Measurements from ENCODE around the gene TRIM2.

TRIM2 gene

GRCh38 chr4:153294631-153295030, 90.4 kb downstream of the TRIM2 start:
- Histone ChIP-seq H3K27me3 (ENCODE audit: control insufficient read depth, insufficient read depth, low read length) (no peaks in the 10 kb centered on the region), H3K36me3 (ENCODE audit: control insufficient read depth, insufficient read depth, low read length) (peaks cover 14% of the 10 kb centered on the region), H3K9ac (ENCODE audit: low read depth, low read length) (no peak overlapping the region), H3K4me3 (ENCODE audit: low read depth, low read length) (no peak overlapping the region), H3K9me3 (ENCODE audit: control insufficient read depth, insufficient read depth, low read length) (no peaks in the 10 kb centered on the region), H3K4me1 (ENCODE audit: control insufficient read depth, insufficient read depth, low read length) (peaks cover 5% of the 10 kb centered on the region)

- peaks cover 16% of the 10 kb centered on the region for H3K36me3 ChIP-seq (ENCODE audit: control insufficient read depth, insufficient read depth, low read length)
These were observed 91.0 kb downstream of the TRIM2 start for GRCh38 chr4:153295131-153295755.

GRCh38 chr4:153296040-153296823, 92.0 kb downstream of the TRIM2 start:
- H3K4me1 ChIP-seq (ENCODE audit: control insufficient read depth, insufficient read depth, low read length), result peaks cover 5% of the 10 kb centered on the region
- H3K4me3 ChIP-seq (ENCODE audit: low read depth, low read length), result no peak overlapping the region
- H3K9me3 ChIP-seq (ENCODE audit: control insufficient read depth, insufficient read depth, low read length), result no peaks in the 10 kb centered on the region
- no peak overlapping the region for H3K9ac ChIP-seq (ENCODE audit: low read depth, low read length)
- H3K27me3 ChIP-seq (ENCODE audit: control insufficient read depth, insufficient read depth, low read length), result no peaks in the 10 kb centered on the region
- H3K36me3 ChIP-seq (ENCODE audit: control insufficient read depth, insufficient read depth, low read length), result peaks cover 16% of the 10 kb centered on the region

More at GRCh38 chr4:153295131-153295755, 91.0 kb downstream of the TRIM2 start:
- no peak overlapping the region for H3K4me3 ChIP-seq (ENCODE audit: low read depth, low read length)
- no peak overlapping the region for H3K9ac ChIP-seq (ENCODE audit: low read depth, low read length)
- no peaks in the 10 kb centered on the region for H3K9me3 ChIP-seq (ENCODE audit: control insufficient read depth, insufficient read depth, low read length)
- peaks cover 5% of the 10 kb centered on the region for H3K4me1 ChIP-seq (ENCODE audit: control insufficient read depth, insufficient read depth, low read length)
- no peaks in the 10 kb centered on the region for H3K27me3 ChIP-seq (ENCODE audit: control insufficient read depth, insufficient read depth, low read length)

DNA sequence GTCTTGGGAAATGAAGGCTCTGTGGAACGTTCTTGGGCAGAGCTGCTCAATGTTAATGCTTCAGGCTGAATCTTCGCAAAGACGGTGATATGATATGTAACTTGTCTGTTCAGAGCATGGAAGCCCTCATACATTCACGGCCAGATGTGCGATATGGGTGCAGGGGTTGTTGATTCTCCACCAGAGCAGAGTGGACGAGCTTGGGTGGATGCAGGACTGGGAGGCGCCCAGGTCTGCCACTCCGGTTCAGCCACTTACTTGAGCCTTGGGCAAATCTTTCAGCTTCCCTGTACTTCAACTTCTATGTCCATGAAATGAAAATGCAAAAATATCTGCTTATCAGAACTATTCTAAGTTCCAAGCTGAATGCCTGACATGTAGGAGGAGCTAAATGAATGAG, 92.9 kb downstream of the TRIM2 start:
- H3K27me3 ChIP-seq (ENCODE audit: control insufficient read depth, insufficient read depth, low read length), result no peaks in the 10 kb centered on the region
- no peaks in the 10 kb centered on the region for H3K9me3 ChIP-seq (ENCODE audit: control insufficient read depth, insufficient read depth, low read length)
- peaks cover 5% of the 10 kb centered on the region for H3K4me1 ChIP-seq (ENCODE audit: control insufficient read depth, insufficient read depth, low read length)
- H3K9ac ChIP-seq (ENCODE audit: low read depth, low read length), result no peak overlapping the region
- no peak overlapping the region for H3K4me3 ChIP-seq (ENCODE audit: low read depth, low read length)
- H3K36me3 ChIP-seq (ENCODE audit: control insufficient read depth, insufficient read depth, low read length), result peaks cover 16% of the 10 kb centered on the region

- Histone ChIP-seq H3K27me3 (ENCODE audit: control insufficient read depth, insufficient read depth, low read length) (no peaks in the 10 kb centered on the region), H3K36me3 (ENCODE audit: control insufficient read depth, insufficient read depth, low read length) (peaks cover under 1% of the 10 kb centered on the region), H3K9ac (ENCODE audit: low read depth, low read length) (no peak overlapping the region), H3K9me3 (ENCODE audit: control insufficient read depth, insufficient read depth, low read length) (no peaks in the 10 kb centered on the region), H3K4me1 (ENCODE audit: control insufficient read depth, insufficient read depth, low read length) (no peaks in the 10 kb centered on the region), H3K4me3 (ENCODE audit: low read depth, low read length) (no peak overlapping the region)
These were observed 106.5 kb downstream of the TRIM2 start for GRCh38 chr4:153310793-153311192.

DNA sequence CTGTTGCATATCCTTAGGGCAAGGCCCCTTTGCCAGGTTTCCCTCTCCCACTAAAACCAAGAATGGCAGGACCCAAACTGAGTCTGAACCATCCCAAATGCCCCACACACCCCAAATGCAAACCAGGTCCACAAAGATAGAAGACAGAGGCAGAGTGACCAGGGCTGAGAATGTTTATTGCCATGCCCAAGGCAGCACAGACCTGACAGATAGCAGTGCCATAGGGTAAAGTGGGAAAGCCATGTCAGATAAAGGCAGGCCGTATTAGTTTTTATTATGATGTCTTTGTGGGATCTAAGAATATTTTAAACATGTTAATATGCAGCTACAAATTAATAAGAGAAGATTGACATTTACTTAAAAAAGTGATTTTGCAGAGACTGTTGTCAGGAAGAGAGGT, 110.7 kb downstream of the TRIM2 start:
- H3K9me3 ChIP-seq (ENCODE audit: control insufficient read depth, insufficient read depth, low read length), result no peaks in the 10 kb centered on the region
- H3K27me3 ChIP-seq (ENCODE audit: control insufficient read depth, insufficient read depth, low read length), result no peaks in the 10 kb centered on the region
- no peak overlapping the region for H3K4me3 ChIP-seq (ENCODE audit: low read depth, low read length)
- H3K36me3 ChIP-seq (ENCODE audit: control insufficient read depth, insufficient read depth, low read length), result peaks cover 3% of the 10 kb centered on the region
- H3K9ac ChIP-seq (ENCODE audit: low read depth, low read length), result no peak overlapping the region
- no peaks in the 10 kb centered on the region for H3K4me1 ChIP-seq (ENCODE audit: control insufficient read depth, insufficient read depth, low read length)

DNA sequence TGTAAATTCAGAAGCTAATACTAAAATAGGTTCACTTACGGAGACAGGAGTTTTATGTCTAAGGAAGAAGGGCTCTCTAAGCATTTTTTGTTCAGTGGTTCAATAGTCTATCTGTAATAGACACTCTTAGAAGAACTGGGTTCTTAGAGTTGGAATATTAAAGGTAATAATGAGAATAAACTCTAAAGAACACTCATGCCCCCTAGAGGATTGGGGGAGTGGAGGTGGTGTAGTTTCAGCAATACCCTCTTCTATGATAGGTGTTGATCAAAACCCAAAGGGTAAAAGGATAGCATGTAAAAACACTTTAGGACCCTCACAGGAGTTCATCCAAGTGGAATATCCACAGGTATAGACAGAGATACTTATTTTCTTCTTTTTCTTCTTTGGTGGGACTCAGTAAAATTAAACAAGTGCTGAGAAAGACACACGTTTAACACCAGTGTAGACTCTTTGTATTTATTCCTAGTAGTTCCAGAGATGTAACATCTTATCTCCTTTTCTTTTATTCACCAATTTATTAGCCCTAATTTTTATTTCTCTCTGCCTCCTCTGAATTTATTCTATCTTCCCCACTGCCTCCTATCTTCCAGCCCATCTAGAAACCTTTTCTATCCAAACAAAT, 114.6 kb downstream of the TRIM2 start:
- Histone ChIP-seq H3K9me3 (ENCODE audit: control insufficient read depth, insufficient read depth, low read length) (no peaks in the 10 kb centered on the region), H3K4me1 (ENCODE audit: control insufficient read depth, insufficient read depth, low read length) (no peaks in the 10 kb centered on the region), H3K36me3 (ENCODE audit: control insufficient read depth, insufficient read depth, low read length) (peaks cover 7% of the 10 kb centered on the region), H3K27me3 (ENCODE audit: control insufficient read depth, insufficient read depth, low read length) (no peaks in the 10 kb centered on the region), H3K9ac (ENCODE audit: low read depth, low read length) (no peak overlapping the region), H3K4me3 (ENCODE audit: low read depth, low read length) (no peak overlapping the region)

DNA sequence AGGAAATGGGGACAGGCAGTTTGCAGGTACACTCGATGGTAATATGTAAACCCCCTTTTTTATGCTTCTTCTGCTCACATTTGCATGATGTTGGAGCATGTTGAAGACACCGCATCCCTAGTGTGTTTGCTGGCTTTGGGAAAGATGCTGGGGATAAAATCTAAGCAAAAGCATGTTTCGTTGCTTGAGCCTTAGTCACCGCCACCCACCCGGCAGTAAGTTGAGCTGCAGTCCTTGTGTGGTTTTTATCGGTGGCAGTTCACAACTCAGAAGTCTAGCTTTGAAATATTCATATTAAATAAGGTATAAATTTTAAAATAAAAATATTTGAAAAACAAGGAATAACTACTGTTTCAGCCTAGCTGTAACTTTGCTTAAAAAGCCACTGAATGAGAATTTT, 118.5 kb downstream of the TRIM2 start:
- Histone ChIP-seq H3K9me3 (ENCODE audit: control insufficient read depth, insufficient read depth, low read length) (no peaks in the 10 kb centered on the region), H3K36me3 (ENCODE audit: control insufficient read depth, insufficient read depth, low read length) (peaks cover 6% of the 10 kb centered on the region), H3K27me3 (ENCODE audit: control insufficient read depth, insufficient read depth, low read length) (no peaks in the 10 kb centered on the region)

DNA sequence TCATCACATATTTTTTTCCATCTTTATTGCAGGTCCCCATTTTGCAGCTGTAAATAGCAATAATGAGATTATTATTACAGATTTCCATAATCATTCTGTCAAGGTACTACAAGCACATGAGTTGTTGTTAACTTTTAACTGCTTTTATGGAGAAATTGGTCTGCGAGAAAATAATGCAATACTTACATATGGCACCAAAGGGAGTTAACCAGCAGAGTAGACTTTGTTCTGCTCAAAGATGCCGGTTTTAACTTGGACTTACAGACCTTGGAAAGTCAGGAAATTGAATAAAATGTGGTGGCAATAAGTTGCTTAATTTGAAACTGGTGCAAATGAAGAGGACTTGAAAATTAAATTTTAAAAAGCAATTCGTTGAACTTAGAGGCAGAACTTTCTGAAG, 119.8 kb downstream of the TRIM2 start:
- no peaks in the 10 kb centered on the region for H3K9me3 ChIP-seq (ENCODE audit: control insufficient read depth, insufficient read depth, low read length)
- H3K36me3 ChIP-seq (ENCODE audit: control insufficient read depth, insufficient read depth, low read length), result peaks cover 6% of the 10 kb centered on the region
- no peak overlapping the region for H3K9ac ChIP-seq (ENCODE audit: low read depth, low read length)
- H3K27me3 ChIP-seq (ENCODE audit: control insufficient read depth, insufficient read depth, low read length), result no peaks in the 10 kb centered on the region
- no peak overlapping the region for H3K4me3 ChIP-seq (ENCODE audit: low read depth, low read length)
- H3K4me1 ChIP-seq (ENCODE audit: control insufficient read depth, insufficient read depth, low read length), result no peaks in the 10 kb centered on the region

More for the DNA sequence above, 118.5 kb downstream of the TRIM2 start:
- no peak overlapping the region for H3K9ac ChIP-seq (ENCODE audit: low read depth, low read length)
- H3K4me3 ChIP-seq (ENCODE audit: low read depth, low read length), result no peak overlapping the region
- no peaks in the 10 kb centered on the region for H3K4me1 ChIP-seq (ENCODE audit: control insufficient read depth, insufficient read depth, low read length)

DNA sequence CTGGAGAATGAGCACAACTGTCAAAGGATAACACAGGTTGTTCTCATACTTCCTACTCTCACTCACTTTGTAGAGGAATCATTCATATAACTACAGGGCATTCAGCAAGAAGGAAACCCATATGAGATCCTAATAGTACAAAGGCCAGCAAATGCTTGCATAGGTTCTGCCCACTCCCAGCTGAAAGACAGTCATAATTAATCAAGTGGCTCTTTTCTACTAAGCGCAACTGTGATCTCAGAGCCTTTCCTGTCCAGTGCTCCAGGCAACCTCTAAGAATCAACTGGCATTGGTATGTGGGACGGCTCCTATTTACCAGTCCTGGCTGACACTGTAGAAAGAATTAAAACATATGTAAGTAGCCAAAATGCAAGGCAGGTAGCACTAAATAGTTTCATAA, 121.3 kb downstream of the TRIM2 start:
- Histone ChIP-seq H3K9me3 (ENCODE audit: control insufficient read depth, insufficient read depth, low read length) (no peaks in the 10 kb centered on the region), H3K4me1 (ENCODE audit: control insufficient read depth, insufficient read depth, low read length) (no peaks in the 10 kb centered on the region), H3K9ac (ENCODE audit: low read depth, low read length) (no peak overlapping the region), H3K4me3 (ENCODE audit: low read depth, low read length) (no peak overlapping the region), H3K27me3 (ENCODE audit: control insufficient read depth, insufficient read depth, low read length) (no peaks in the 10 kb centered on the region), H3K36me3 (ENCODE audit: control insufficient read depth, insufficient read depth, low read length) (peaks cover 6% of the 10 kb centered on the region)

DNA sequence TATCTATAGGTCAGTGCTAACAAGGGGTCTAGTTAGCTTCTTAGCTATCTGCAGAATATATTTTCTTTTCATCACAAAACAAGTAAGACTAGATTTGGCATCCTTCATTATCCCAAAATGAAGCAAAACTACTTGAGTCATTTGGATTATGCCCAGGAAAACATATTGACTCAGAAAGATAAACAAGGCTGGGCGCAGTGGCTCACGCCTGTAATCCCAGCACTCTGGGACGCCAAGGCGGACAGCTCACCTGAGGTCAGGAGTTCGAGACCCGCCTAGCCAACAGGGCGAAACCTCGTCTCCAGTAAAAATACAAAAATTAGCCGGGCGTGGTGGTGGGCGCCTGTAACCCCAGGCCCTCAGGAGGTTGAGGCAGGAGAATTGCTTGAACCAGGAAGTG, 122.3 kb downstream of the TRIM2 start:
- Histone ChIP-seq H3K4me1 (ENCODE audit: control insufficient read depth, insufficient read depth, low read length) (no peaks in the 10 kb centered on the region), H3K9me3 (ENCODE audit: control insufficient read depth, insufficient read depth, low read length) (no peaks in the 10 kb centered on the region), H3K9ac (ENCODE audit: low read depth, low read length) (no peak overlapping the region), H3K27me3 (ENCODE audit: control insufficient read depth, insufficient read depth, low read length) (no peaks in the 10 kb centered on the region), H3K36me3 (ENCODE audit: control insufficient read depth, insufficient read depth, low read length) (peaks cover 2% of the 10 kb centered on the region), H3K4me3 (ENCODE audit: low read depth, low read length) (no peak overlapping the region)

DNA sequence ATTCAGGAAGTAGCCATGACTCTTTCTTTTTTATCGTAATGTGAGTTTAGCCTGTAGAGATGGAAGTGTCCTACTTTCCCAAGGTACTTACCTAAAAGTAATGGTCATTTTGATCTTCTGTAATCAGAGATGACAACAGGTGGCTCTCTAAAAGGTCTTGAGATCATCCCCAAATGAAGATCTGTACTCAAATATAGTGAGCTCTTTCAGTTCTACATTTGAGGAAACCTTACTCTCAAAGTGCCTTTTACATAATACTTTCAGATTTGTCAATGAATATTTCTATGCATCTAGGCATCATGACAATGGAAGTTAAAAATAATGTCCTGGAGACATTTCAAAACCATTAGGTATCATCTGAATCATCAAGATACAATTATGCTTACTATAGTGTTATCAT, 123.0 kb downstream of the TRIM2 start:
- Histone ChIP-seq H3K4me1 (ENCODE audit: control insufficient read depth, insufficient read depth, low read length) (no peaks in the 10 kb centered on the region), H3K9ac (ENCODE audit: low read depth, low read length) (no peak overlapping the region), H3K27me3 (ENCODE audit: control insufficient read depth, insufficient read depth, low read length) (no peaks in the 10 kb centered on the region), H3K36me3 (ENCODE audit: control insufficient read depth, insufficient read depth, low read length) (peaks cover 2% of the 10 kb centered on the region), H3K4me3 (ENCODE audit: low read depth, low read length) (no peak overlapping the region), H3K9me3 (ENCODE audit: control insufficient read depth, insufficient read depth, low read length) (no peaks in the 10 kb centered on the region)
